ENCODE results near the gene PTCHD1. TPM values are rescaled to one million over a fixed set of nuclear protein-coding genes. Genes with fewer than 3 reads are reported as not detected.

Gene PTCHD1
- total RNA-seq, 1 donor from 2014 or later = 0.83 TPM

GRCh38 chrX:23387550-23388184 is 53.0 kb downstream of the PTCHD1 start:
- no peak for TF ChIP-seq CTCF (IDR thresholded peaks at IDR 0.05)
- no peaks in the 10 kb centered on the region for H3K36me3 ChIP-seq
- H3K4me3 ChIP-seq = no peak overlapping the region
- H3K27me3 ChIP-seq (ENCODE audit: low read depth) = no peaks in the 10 kb centered on the region
- intact Hi-C loops (cut with DNase I) = no loop called here
- H3K27ac ChIP-seq = no peak overlapping the region
- no peaks in the 10 kb centered on the region for H3K4me1 ChIP-seq
- no peaks in the 10 kb centered on the region for H3K9me3 ChIP-seq
- no peak for DNase-seq
- no peak for ATAC-seq

- Histone ChIP-seq H3K4me3 (no peak overlapping the region), H3K27me3 (ENCODE audit: low read depth) (no peaks in the 10 kb centered on the region), H3K4me1 (no peaks in the 10 kb centered on the region), H3K36me3 (no peaks in the 10 kb centered on the region), H3K9me3 (no peaks in the 10 kb centered on the region), H3K27ac (no peak overlapping the region)
- intact Hi-C loops (cut with DNase I) = no loop called here
- DNase-seq = peak; percentile 67
- TF ChIP-seq CTCF (IDR thresholded peaks at IDR 0.05) = no peak
- ATAC-seq = peak; percentile 95 to 96
Observed at GRCh38 chrX:23389196-23389792, 54.6 kb downstream of the PTCHD1 start.

- Histone ChIP-seq H3K9me3 (no peaks in the 10 kb centered on the region), H3K27me3 (ENCODE audit: low read depth) (no peaks in the 10 kb centered on the region), H3K27ac (no peak overlapping the region), H3K36me3 (no peaks in the 10 kb centered on the region), H3K4me1 (no peaks in the 10 kb centered on the region), H3K4me3 (no peak overlapping the region)
- no peak for DNase-seq
- TF ChIP-seq CTCF (IDR thresholded peaks at IDR 0.05) = no peak
- intact Hi-C loops (cut with DNase I) = no loop called here
- no peak for ATAC-seq
Observed at GRCh38 chrX:23390979-23391378, 56.3 kb downstream of the PTCHD1 start.

- no peaks in the 10 kb centered on the region for H3K36me3 ChIP-seq
- no peaks in the 10 kb centered on the region for H3K9me3 ChIP-seq
- H3K27ac ChIP-seq = no peak overlapping the region
- H3K4me3 ChIP-seq = no peak overlapping the region
- TF ChIP-seq CTCF (IDR thresholded peaks at IDR 0.05) = no peak
- H3K27me3 ChIP-seq (ENCODE audit: low read depth) = no peaks in the 10 kb centered on the region
- intact Hi-C loops (cut with DNase I) = no loop called here
- no peaks in the 10 kb centered on the region for H3K4me1 ChIP-seq
- DNase-seq (no peak), ATAC-seq (no peak)
Observed at GRCh38 chrX:23392195-23392594, 57.5 kb downstream of the PTCHD1 start.

GRCh38 chrX:23394421-23394820 is 59.8 kb downstream of the PTCHD1 start:
- no peaks in the 10 kb centered on the region for H3K9me3 ChIP-seq
- H3K27me3 ChIP-seq (ENCODE audit: low read depth) = no peaks in the 10 kb centered on the region
- no peaks in the 10 kb centered on the region for H3K36me3 ChIP-seq
- no peak for TF ChIP-seq CTCF (IDR thresholded peaks at IDR 0.05)
- DNase-seq = no peak
- H3K4me3 ChIP-seq = no peak overlapping the region
- intact Hi-C loops (cut with DNase I) = no loop called here
- no peak overlapping the region for H3K27ac ChIP-seq
- H3K4me1 ChIP-seq = no peaks in the 10 kb centered on the region
- no peak for ATAC-seq

All from lower lobe of right lung (tissue), 2 donors.